Cardiac fibroblast (primary cell): ENCODE data around the gene ICE2.

ENCODE experiments used
- DNase-seq, 2 donors: peaks; one replicate each; pipeline versions ENCODE4 v3.0.0 to v3.0.0-alpha.2; 2010; ENCODE audit warnings: low read depth in 2 of 2
- H3K4me3 ChIP-seq, 2 donors: replicated peaks in 1 of 2; 1 replicate in 1 of 2; 2 replicates in 1 of 2; pipeline ENCODE4 v1.5.1; 2011; ENCODE audit warnings: low read depth in 2 of 2, low read length in 2 of 2, mild to moderate bottlenecking in 2 of 2, moderate library complexity in 1 of 2
- TF ChIP-seq, protein P1 (sequence below): IDR thresholded peaks from one replicate; pipeline ENCODE4 v1.5.1; 2011; ENCODE audit warnings: low read depth, mild to moderate bottlenecking, low read length, inconsistent platforms

Gene ICE2

GRCh38 chr15:60454824-60455223 is 24.1 kb downstream of the ICE2 start:
- no peak for DNase-seq
- TF ChIP-seq, protein P1, sequence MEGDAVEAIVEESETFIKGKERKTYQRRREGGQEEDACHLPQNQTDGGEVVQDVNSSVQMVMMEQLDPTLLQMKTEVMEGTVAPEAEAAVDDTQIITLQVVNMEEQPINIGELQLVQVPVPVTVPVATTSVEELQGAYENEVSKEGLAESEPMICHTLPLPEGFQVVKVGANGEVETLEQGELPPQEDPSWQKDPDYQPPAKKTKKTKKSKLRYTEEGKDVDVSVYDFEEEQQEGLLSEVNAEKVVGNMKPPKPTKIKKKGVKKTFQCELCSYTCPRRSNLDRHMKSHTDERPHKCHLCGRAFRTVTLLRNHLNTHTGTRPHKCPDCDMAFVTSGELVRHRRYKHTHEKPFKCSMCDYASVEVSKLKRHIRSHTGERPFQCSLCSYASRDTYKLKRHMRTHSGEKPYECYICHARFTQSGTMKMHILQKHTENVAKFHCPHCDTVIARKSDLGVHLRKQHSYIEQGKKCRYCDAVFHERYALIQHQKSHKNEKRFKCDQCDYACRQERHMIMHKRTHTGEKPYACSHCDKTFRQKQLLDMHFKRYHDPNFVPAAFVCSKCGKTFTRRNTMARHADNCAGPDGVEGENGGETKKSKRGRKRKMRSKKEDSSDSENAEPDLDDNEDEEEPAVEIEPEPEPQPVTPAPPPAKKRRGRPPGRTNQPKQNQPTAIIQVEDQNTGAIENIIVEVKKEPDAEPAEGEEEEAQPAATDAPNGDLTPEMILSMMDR, result no peak

GRCh38 chr15:60448668-60449360 is 30.1 kb downstream of the ICE2 start:
- no peak overlapping the region for H3K4me3 ChIP-seq
- TF ChIP-seq, protein P1, result no peak
- DNase-seq, result no peak

More at GRCh38 chr15:60454824-60455223, 24.1 kb downstream of the ICE2 start:
- H3K4me3 ChIP-seq, result no peak overlapping the region

DNA sequence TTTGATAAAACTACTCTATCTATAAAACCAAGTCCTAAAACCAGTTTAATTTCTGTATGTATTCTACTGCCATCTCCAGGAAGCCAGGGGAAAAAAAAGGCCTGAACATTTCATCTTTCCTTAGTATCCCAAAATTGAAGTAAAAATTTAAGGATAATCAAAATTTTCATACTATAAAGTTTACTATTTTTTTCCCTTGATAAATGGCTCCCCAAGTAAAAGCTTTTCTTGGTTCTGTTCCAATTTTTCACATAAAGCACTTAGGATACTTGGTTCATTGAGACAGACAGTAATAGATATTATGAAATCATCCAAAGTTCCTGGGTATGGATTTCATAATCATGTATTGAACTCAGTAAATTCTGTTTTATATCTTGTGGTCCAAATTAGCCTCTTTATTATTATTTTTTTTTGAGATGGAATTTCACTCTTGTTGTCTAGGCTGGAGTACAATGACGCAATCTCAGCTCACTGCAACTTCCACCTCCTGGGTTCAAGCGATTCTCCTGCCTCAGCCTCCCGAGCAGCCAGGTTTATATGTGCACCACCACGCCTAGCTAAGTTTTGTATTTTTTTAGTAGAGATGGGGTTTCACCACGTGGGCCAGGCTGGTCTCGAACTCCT is 34.5 kb downstream of the ICE2 start:
- H3K4me3 ChIP-seq, result no peak overlapping the region
- peak; percentile 61 to 63 for DNase-seq
- TF ChIP-seq, protein P1, result peak; percentile 62

DNA sequence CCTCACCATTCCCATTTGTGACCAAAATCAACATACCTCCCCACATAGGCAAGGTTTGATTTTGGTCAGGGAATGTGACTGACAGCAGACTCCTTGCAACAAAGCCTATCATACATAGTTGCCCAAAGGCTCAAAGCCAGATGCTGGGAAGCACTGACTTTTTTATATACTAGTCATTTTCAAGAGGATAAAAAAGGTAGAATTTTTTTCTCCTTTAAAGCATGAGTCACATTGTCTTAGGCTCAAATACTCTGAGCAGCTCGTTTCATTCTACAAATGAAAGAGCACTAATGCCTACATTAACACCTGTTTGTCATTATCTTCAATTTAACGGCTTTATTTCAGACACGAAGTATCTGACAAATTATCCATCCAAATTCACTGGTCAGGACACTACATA is 36.2 kb downstream of the ICE2 start:
- peak in 1 of 2 donors; percentile 45 for DNase-seq
- no peak overlapping the region for H3K4me3 ChIP-seq
- TF ChIP-seq, protein P1, result no peak

GRCh38 chr15:60442031-60442650 is 36.8 kb downstream of the ICE2 start:
- no peak for DNase-seq
- no peak overlapping the region for H3K4me3 ChIP-seq
- TF ChIP-seq, protein P1, result no peak

- DNase-seq, result no peak
- H3K4me3 ChIP-seq, result no peak overlapping the region
- TF ChIP-seq, protein P1, result no peak
These were observed 37.6 kb downstream of the ICE2 start for GRCh38 chr15:60441331-60441730.
